MCF 10A (cell line): ENCODE measurements around the gene SLC12A3. TPM values are rescaled to one million over a fixed set of nuclear protein-coding genes. Genes with fewer than 3 reads are reported as not detected.

Experiments used
- BruUV-seq: library from RNA; stranded (reverse); fragments of 400-500 nt; replicated peaks from 2 replicates; lab custom pipeline; 2021; lab: Mats Ljungman, UMichigan
- CTCF ChIA-PET: fragments of 300-600 bp; sonication (Branson Sonifier 250); formaldehyde crosslinking; extraction: SDS; loops from one replicate; lab custom pipeline; 2021; ENCODE audit warnings: antibody characterized with exemption, inconsistent platforms; lab: Yijun Ruan, JAX
- POLR2A ChIA-PET: fragments of 300-600, 350-650 bp; sonication (Branson Sonifier 250); formaldehyde crosslinking; extraction: SDS; loops from one replicate; lab custom pipeline; 2020; ENCODE audit warnings: antibody characterized with exemption, inconsistent platforms; lab: Yijun Ruan, JAX
- DNase-seq: peaks from one replicate; pipeline ENCODE4 v3.0.0-alpha.2; 2018; ENCODE audit not compliant: unreplicated experiment
- H3K27ac Mint-ChIP-seq: one replicate; pipeline ENCODE4 v1.8.0; 2022; ENCODE audit warnings: mild to moderate bottlenecking, low read depth, mixed read lengths; ENCODE audit not compliant: unreplicated experiment
- H3K27me3 Mint-ChIP-seq: one replicate; pipeline ENCODE4 v1.8.0; 2022; ENCODE audit warnings: mixed read lengths; ENCODE audit not compliant: insufficient read depth, unreplicated experiment
- H3K36me3 Mint-ChIP-seq: one replicate; pipeline ENCODE4 v1.8.0; 2022; ENCODE audit warnings: mild to moderate bottlenecking, moderate library complexity, mixed read lengths; ENCODE audit not compliant: insufficient read depth, unreplicated experiment
- H3K4me1 Mint-ChIP-seq: one replicate; pipeline ENCODE4 v1.8.0; 2022; ENCODE audit warnings: mixed read lengths; ENCODE audit not compliant: insufficient read depth, unreplicated experiment
- H3K4me3 Mint-ChIP-seq: one replicate; pipeline ENCODE4 v1.8.0; 2022; ENCODE audit warnings: mild to moderate bottlenecking, moderate library complexity, mixed read lengths; ENCODE audit not compliant: unreplicated experiment
- H3K9me3 Mint-ChIP-seq: one replicate; pipeline ENCODE4 v1.8.0; 2022; ENCODE audit warnings: mixed read lengths; ENCODE audit not compliant: unreplicated experiment
- intact Hi-C: fragments of 100-400 bp; cut with micrococcal nuclease; formaldehyde crosslinking; loops from 2 replicates; pipeline ENCODE4 v1.14.1; 2022
- total RNA-seq: library from RNA; stranded (reverse); gene quantifications from 2 replicates; pipeline ENCODE4 v1.2.3, GENCODE V29; 2022
- TF ChIP-seq, protein P1 (sequence below): fragments of 200-600 bp; IDR thresholded peaks from one replicate; pipeline ENCODE4 v1.8.0; 2022; ENCODE audit warnings: antibody characterized with exemption, mild to moderate bottlenecking; ENCODE audit not compliant: unreplicated experiment

The SLC12A3 gene
- total RNA-seq, 1 experiment from 2014 or later = not detected

- BruUV-seq = no TSS peak
- Mint-ChIP-seq H3K9me3 (no peaks in the 10 kb centered on the region), H3K4me1 (peaks cover 6% of the 10 kb centered on the region), H3K27ac (no peak overlapping the region), H3K4me3 (no peak overlapping the region), H3K27me3 (peaks cover 30% of the 10 kb centered on the region), H3K36me3 (no peaks in the 10 kb centered on the region)
- intact Hi-C loops = no loop called here
- no peak for DNase-seq
- POLR2A ChIA-PET = interaction anchor here (0.9 kb wide), 1 partner anchor 12 kb away, joined by 4 read pairs; no protein-coding TSS in a partner anchor
- CTCF ChIA-PET = no interaction called here
- TF ChIP-seq, protein P1, sequence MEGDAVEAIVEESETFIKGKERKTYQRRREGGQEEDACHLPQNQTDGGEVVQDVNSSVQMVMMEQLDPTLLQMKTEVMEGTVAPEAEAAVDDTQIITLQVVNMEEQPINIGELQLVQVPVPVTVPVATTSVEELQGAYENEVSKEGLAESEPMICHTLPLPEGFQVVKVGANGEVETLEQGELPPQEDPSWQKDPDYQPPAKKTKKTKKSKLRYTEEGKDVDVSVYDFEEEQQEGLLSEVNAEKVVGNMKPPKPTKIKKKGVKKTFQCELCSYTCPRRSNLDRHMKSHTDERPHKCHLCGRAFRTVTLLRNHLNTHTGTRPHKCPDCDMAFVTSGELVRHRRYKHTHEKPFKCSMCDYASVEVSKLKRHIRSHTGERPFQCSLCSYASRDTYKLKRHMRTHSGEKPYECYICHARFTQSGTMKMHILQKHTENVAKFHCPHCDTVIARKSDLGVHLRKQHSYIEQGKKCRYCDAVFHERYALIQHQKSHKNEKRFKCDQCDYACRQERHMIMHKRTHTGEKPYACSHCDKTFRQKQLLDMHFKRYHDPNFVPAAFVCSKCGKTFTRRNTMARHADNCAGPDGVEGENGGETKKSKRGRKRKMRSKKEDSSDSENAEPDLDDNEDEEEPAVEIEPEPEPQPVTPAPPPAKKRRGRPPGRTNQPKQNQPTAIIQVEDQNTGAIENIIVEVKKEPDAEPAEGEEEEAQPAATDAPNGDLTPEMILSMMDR = no peak
These were observed 50.5 kb downstream of the SLC12A3 start for GRCh38 chr16:56915336-56916119.

GRCh38 chr16:56916571-56917403 lies 51.8 kb downstream of the SLC12A3 start:
- ChIA-PET POLR2A (no interaction called here), CTCF (no interaction called here)
- no peak overlapping the region for H3K27ac Mint-ChIP-seq
- H3K36me3 Mint-ChIP-seq = no peaks in the 10 kb centered on the region
- H3K4me1 Mint-ChIP-seq = peaks cover 6% of the 10 kb centered on the region
- intact Hi-C loops = no loop called here
- TF ChIP-seq, protein P1 = no peak
- H3K4me3 Mint-ChIP-seq = no peak overlapping the region
- BruUV-seq = no TSS peak
- DNase-seq = no peak
- H3K27me3 Mint-ChIP-seq = peaks cover 30% of the 10 kb centered on the region
- no peaks in the 10 kb centered on the region for H3K9me3 Mint-ChIP-seq

- BruUV-seq = no TSS peak
- POLR2A ChIA-PET = interaction anchor here (1.2 kb wide), 1 partner anchor 15 kb away, joined by 4 read pairs; no protein-coding TSS in a partner anchor
- intact Hi-C loops = no loop called here
- CTCF ChIA-PET = interaction anchor here (0.6 to 1.2 kb wide), 4 partner anchors 45 to 314 kb away, joined by 3 to 4 read pairs (median 3); no protein-coding TSS in a partner anchor
- no peaks in the 10 kb centered on the region for H3K4me1 Mint-ChIP-seq
- DNase-seq = no peak
- no peaks in the 10 kb centered on the region for H3K36me3 Mint-ChIP-seq
- H3K9me3 Mint-ChIP-seq = no peaks in the 10 kb centered on the region
- H3K27me3 Mint-ChIP-seq = peaks cover 30% of the 10 kb centered on the region
- H3K4me3 Mint-ChIP-seq = no peak overlapping the region
- H3K27ac Mint-ChIP-seq = no peak overlapping the region
- TF ChIP-seq, protein P1 = no peak
These were observed 53.5 kb downstream of the SLC12A3 start for GRCh38 chr16:56918467-56919012.
